Pons (tissue), 1 donor: ENCODE measurements around the gene PRMT7.

Source experiments
- DNase-seq: peaks from one replicate; pipeline ENCODE4 v3.0.0-alpha.2; 2016; ENCODE audit warnings: low spot score

PRMT7 gene

GRCh38 chr16:68376590-68376989, 65.8 kb downstream of the PRMT7 start:
- DNase-seq = no peak

- no peak for DNase-seq
Observed at GRCh38 chr16:68377221-68377620, 66.4 kb downstream of the PRMT7 start.

- no peak for DNase-seq
Observed at GRCh38 chr16:68377667-68378393, 67.0 kb downstream of the PRMT7 start.

GRCh38 chr16:68378436-68379415, 67.9 kb downstream of the PRMT7 start:
- DNase-seq = no peak

- DNase-seq = no peak
Observed at GRCh38 chr16:68379472-68380347, 68.9 kb downstream of the PRMT7 start.

GRCh38 chr16:68380348-68380670, 69.5 kb downstream of the PRMT7 start:
- DNase-seq = no peak

GRCh38 chr16:68380676-68381362, 70.0 kb downstream of the PRMT7 start:
- no peak for DNase-seq

- DNase-seq = no peak
Observed at GRCh38 chr16:68381363-68381724, 70.5 kb downstream of the PRMT7 start.

- DNase-seq = no peak
Observed at GRCh38 chr16:68382296-68382718, 71.5 kb downstream of the PRMT7 start.

- DNase-seq = no peak
Observed at GRCh38 chr16:68383858-68384257, 73.0 kb downstream of the PRMT7 start.

- no peak for DNase-seq
Observed at GRCh38 chr16:68384288-68385161, 73.7 kb downstream of the PRMT7 start.

GRCh38 chr16:68385371-68385770, 74.6 kb downstream of the PRMT7 start:
- DNase-seq = no peak

- DNase-seq = no peak
Observed at GRCh38 chr16:68386628-68387027, 75.8 kb downstream of the PRMT7 start.

- no peak for DNase-seq
Observed at GRCh38 chr16:68387301-68387700, 76.5 kb downstream of the PRMT7 start.

GRCh38 chr16:68388124-68388523, 77.3 kb downstream of the PRMT7 start:
- no peak for DNase-seq

- peak; percentile 37 for DNase-seq
Observed at GRCh38 chr16:68389006-68389405, 78.2 kb downstream of the PRMT7 start.

GRCh38 chr16:68389750-68390371, 79.0 kb downstream of the PRMT7 start:
- no peak for DNase-seq

- DNase-seq = no peak
Observed at GRCh38 chr16:68393333-68393732, 82.5 kb downstream of the PRMT7 start.

- no peak for DNase-seq
Observed at GRCh38 chr16:68395167-68395786, 84.5 kb downstream of the PRMT7 start.

- no peak for DNase-seq
Observed at GRCh38 chr16:68395815-68396214, 85.0 kb downstream of the PRMT7 start.
